A673 (cell line): ENCODE measurements around the gene TMA16. TPM values are rescaled to one million over a fixed set of nuclear protein-coding genes. Genes with fewer than 3 reads are reported as not detected.

Experiments used
- BruUV-seq: library from RNA; stranded (reverse); fragments of 400-500 nt; replicated peaks from 2 replicates; lab custom pipeline; 2021; lab: Mats Ljungman, UMichigan
- CTCF ChIA-PET: fragments of 300-600 bp; sonication (Branson Sonifier 250); formaldehyde crosslinking; loops from one replicate; lab custom pipeline; 2022; ENCODE audit warnings: antibody characterized with exemption; lab: Charles Lee
- POLR2A ChIA-PET: fragments of 300-600 bp; sonication (Branson Sonifier 250); formaldehyde crosslinking; loops from one replicate; lab custom pipeline; 2022; ENCODE audit warnings: antibody characterized with exemption; ENCODE audit not compliant: low non-redundant PET; lab: Charles Lee
- DNase-seq: peaks from one replicate; pipeline ENCODE4 v3.0.0-alpha.2; 2015; ENCODE audit warnings: low spot score
- H3K27ac ChIP-seq: fragments of 200-600 bp; sonication (generic); 2 replicates; pipeline ENCODE4 v1.5.1; 2016; ENCODE audit warnings: mixed run types, low read depth, mild to moderate bottlenecking, mixed read lengths, antibody characterized with exemption, low read length; ENCODE audit not compliant: poor library complexity, severe bottlenecking
- H3K27me3 ChIP-seq: fragments of 200-600 bp; sonication (generic); replicated peaks from 2 replicates; pipeline ENCODE4 v1.6.1; 2017; ENCODE audit warnings: mixed run types, low read depth, mild to moderate bottlenecking, mixed read lengths, antibody characterized with exemption, low read length; ENCODE audit not compliant: insufficient read depth, poor library complexity
- H3K36me3 ChIP-seq: fragments of 200-600 bp; sonication (generic); 2 replicates; pipeline ENCODE4 v1.6.1; 2016; ENCODE audit warnings: mixed run types, mild to moderate bottlenecking, mixed read lengths, antibody characterized with exemption, low read length; ENCODE audit not compliant: insufficient read depth, poor library complexity, severe bottlenecking
- H3K4me1 ChIP-seq: fragments of 200-600 bp; sonication (generic); 2 replicates; pipeline ENCODE4 v1.6.1; 2017; ENCODE audit warnings: mixed run types, mild to moderate bottlenecking, mixed read lengths, antibody characterized with exemption, low read length; ENCODE audit not compliant: insufficient read depth, poor library complexity, severe bottlenecking
- H3K4me3 ChIP-seq: fragments of 200-600 bp; sonication (generic); 2 replicates; pipeline ENCODE4 v1.5.1; 2016; ENCODE audit warnings: low read depth, mixed run types, mild to moderate bottlenecking, mixed read lengths, low read length; ENCODE audit not compliant: poor library complexity, severe bottlenecking
- H3K9me3 ChIP-seq: fragments of 200-600 bp; sonication (generic); 2 replicates; pipeline ENCODE4 v1.6.1; 2016; ENCODE audit warnings: mixed run types, low read depth, mild to moderate bottlenecking, mixed read lengths, antibody characterized with exemption, low read length; ENCODE audit not compliant: poor library complexity, severe bottlenecking
- EZH2 ChIP-seq: fragments of 200-600 bp; sonication (generic); IDR thresholded peaks from 2 replicates; pipeline ENCODE4 v1.6.1; 2017; ENCODE audit warnings: borderline replicate concordance, low read depth, mild to moderate bottlenecking, mixed read lengths, antibody characterized with exemption, low read length; ENCODE audit not compliant: poor library complexity, severe bottlenecking
- intact Hi-C: fragments of 100-400 bp; cut with micrococcal nuclease; formaldehyde crosslinking; loops from one replicate; pipeline ENCODE4 v1.10.0; 2022; ENCODE audit not compliant: unreplicated experiment
- total RNA-seq: library from RNA; stranded (reverse); gene quantifications from 2 replicates; pipeline ENCODE4 v1.2.3, GENCODE V29; 2021
- TF ChIP-seq, protein P1 (sequence below): fragments of 300-800, 200-600 bp; sonication (generic); conservative IDR thresholded peaks from 2 replicates; pipeline ENCODE4 v1.5.1; 2017; ENCODE audit warnings: low read depth, mild to moderate bottlenecking, antibody characterized with exemption, low read length, moderate library complexity, mixed read lengths

Gene TMA16
- total RNA-seq, 1 experiment from 2014 or later: 83.5 TPM

DNA sequence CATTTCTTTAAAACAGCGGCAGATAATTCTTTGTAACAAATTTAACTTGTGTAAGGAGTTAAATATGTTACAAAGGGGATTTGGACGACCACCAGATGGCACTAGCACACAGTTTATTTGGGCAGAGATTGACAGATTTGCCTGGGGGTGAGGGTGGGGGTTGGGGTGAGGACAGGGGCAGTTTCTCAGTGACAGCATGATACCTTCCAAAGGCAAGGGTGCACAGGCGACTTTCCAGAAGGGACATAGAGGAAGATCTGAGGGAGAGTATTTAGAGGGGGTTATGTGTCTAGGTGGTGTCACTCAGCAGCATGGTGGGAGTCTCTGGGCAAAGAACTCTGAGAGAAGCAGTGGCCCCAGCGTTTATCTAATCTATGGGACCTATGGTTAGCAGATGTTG, 9.6 kb upstream of the TMA16 start:
- ChIA-PET CTCF (no interaction called here), POLR2A (no interaction called here)
- no peaks in the 10 kb centered on the region for H3K36me3 ChIP-seq

GRCh38 chr4:163485589-163485988, 8.9 kb upstream of the TMA16 start:
- TF ChIP-seq EZH2: no peak
- TF ChIP-seq, protein P1, sequence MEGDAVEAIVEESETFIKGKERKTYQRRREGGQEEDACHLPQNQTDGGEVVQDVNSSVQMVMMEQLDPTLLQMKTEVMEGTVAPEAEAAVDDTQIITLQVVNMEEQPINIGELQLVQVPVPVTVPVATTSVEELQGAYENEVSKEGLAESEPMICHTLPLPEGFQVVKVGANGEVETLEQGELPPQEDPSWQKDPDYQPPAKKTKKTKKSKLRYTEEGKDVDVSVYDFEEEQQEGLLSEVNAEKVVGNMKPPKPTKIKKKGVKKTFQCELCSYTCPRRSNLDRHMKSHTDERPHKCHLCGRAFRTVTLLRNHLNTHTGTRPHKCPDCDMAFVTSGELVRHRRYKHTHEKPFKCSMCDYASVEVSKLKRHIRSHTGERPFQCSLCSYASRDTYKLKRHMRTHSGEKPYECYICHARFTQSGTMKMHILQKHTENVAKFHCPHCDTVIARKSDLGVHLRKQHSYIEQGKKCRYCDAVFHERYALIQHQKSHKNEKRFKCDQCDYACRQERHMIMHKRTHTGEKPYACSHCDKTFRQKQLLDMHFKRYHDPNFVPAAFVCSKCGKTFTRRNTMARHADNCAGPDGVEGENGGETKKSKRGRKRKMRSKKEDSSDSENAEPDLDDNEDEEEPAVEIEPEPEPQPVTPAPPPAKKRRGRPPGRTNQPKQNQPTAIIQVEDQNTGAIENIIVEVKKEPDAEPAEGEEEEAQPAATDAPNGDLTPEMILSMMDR: no peak
- no peaks in the 10 kb centered on the region for H3K9me3 ChIP-seq
- DNase-seq: no peak
- H3K27me3 ChIP-seq: no peaks in the 10 kb centered on the region
- BruUV-seq: no TSS peak
- no peak overlapping the region for H3K27ac ChIP-seq
- ChIA-PET CTCF (no interaction called here), POLR2A (interaction anchor here (0.7 kb wide), 1 partner anchor 9 kb away, joined by 3 read pairs; the partner anchor contains the start of gene TMA16)
- H3K4me1 ChIP-seq: peaks cover 13% of the 10 kb centered on the region
- H3K36me3 ChIP-seq: no peaks in the 10 kb centered on the region
- intact Hi-C loops: loop anchor here (1.0 kb wide), 2 partner anchors 59 to 63 kb away; no protein-coding TSS in a partner anchor
- H3K4me3 ChIP-seq: no peak overlapping the region

More for the DNA sequence above, 9.6 kb upstream of the TMA16 start:
- Histone ChIP-seq H3K27me3 (no peaks in the 10 kb centered on the region), H3K4me3 (no peak overlapping the region), H3K4me1 (peaks cover 13% of the 10 kb centered on the region), H3K27ac (no peak overlapping the region), H3K9me3 (no peaks in the 10 kb centered on the region)
- TF ChIP-seq, protein P1: peak; percentile 85
- no peak for TF ChIP-seq EZH2
- DNase-seq: peak; percentile 83
- BruUV-seq: no TSS peak
- intact Hi-C loops: loop anchor here (1.0 kb wide), 2 partner anchors 59 to 63 kb away; no protein-coding TSS in a partner anchor

DNA sequence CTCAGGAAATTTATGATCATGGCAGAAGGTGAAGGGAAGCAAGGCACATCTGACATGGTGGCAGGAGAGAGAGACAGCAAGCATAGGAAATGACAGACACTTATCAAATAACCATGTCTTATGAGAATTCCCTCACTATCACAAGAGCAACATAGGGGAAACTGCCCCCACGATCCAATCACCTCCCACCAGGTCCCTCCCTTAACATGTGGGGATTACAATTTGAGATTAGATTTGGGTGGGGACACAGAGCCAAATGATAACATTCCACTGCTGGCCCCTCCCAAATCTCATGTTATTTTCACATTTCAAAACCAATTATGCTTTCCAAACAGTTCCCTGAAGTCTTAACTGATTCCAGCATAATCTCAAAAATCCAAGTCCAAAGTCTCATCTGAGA, 8.2 kb upstream of the TMA16 start:
- POLR2A ChIA-PET: no interaction called here
- no peak overlapping the region for H3K4me3 ChIP-seq
- no peaks in the 10 kb centered on the region for H3K27me3 ChIP-seq
- no peak overlapping the region for H3K27ac ChIP-seq
- BruUV-seq: no TSS peak
- CTCF ChIA-PET: no interaction called here
- peaks cover 13% of the 10 kb centered on the region for H3K4me1 ChIP-seq
- intact Hi-C loops: no loop called here
- H3K9me3 ChIP-seq: no peaks in the 10 kb centered on the region
- H3K36me3 ChIP-seq: no peaks in the 10 kb centered on the region
- TF ChIP-seq EZH2: no peak
- TF ChIP-seq, protein P1: no peak
- DNase-seq: no peak
